22Rv1 (cell line): ENCODE results near the gene ARFGAP1.

ENCODE experiments used
- ZFX ChIP-seq: fragments of 450-650 bp; IDR thresholded peaks from 2 replicates; pipeline ENCODE4 v1.6.1; 2017; ENCODE audit warnings: antibody characterized with exemption, borderline replicate concordance
- TF ChIP-seq, protein P1 (sequence below): fragments of 450-650 bp; IDR thresholded peaks from 2 replicates; pipeline ENCODE4 v1.5.1; 2017; ENCODE audit warnings: mild to moderate bottlenecking

GRCh38 chr20:63269724-63270123, 2.9 kb upstream of the ARFGAP1 start:
- TF ChIP-seq, protein P1, sequence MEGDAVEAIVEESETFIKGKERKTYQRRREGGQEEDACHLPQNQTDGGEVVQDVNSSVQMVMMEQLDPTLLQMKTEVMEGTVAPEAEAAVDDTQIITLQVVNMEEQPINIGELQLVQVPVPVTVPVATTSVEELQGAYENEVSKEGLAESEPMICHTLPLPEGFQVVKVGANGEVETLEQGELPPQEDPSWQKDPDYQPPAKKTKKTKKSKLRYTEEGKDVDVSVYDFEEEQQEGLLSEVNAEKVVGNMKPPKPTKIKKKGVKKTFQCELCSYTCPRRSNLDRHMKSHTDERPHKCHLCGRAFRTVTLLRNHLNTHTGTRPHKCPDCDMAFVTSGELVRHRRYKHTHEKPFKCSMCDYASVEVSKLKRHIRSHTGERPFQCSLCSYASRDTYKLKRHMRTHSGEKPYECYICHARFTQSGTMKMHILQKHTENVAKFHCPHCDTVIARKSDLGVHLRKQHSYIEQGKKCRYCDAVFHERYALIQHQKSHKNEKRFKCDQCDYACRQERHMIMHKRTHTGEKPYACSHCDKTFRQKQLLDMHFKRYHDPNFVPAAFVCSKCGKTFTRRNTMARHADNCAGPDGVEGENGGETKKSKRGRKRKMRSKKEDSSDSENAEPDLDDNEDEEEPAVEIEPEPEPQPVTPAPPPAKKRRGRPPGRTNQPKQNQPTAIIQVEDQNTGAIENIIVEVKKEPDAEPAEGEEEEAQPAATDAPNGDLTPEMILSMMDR = no peak
- TF ChIP-seq ZFX = no peak
